NCI-H187 treated with DMSO at 0.1 percent for 48 hours (cell line): ENCODE measurements around the gene NPHS2.
"Not testable (repeated sequence)": the region's sequence is repeated elsewhere in the genome, so short reads cannot be mapped to it uniquely, and the experiment has no call there.

ENCODE experiments used
- DNase-seq: peaks from one replicate; lab custom pipeline; 2025; lab: John Stamatoyannopoulos, UW

The NPHS2 gene

GRCh38 chr1:179547021-179547535, 28.7 kb downstream of the NPHS2 start:
- DNase-seq, result no peak

- no peak for DNase-seq
Measured at GRCh38 chr1:179545321-179545720, 30.4 kb downstream of the NPHS2 start.

- no peak for DNase-seq
Measured at GRCh38 chr1:179541774-179542173, 34.0 kb downstream of the NPHS2 start.

GRCh38 chr1:179530352-179530751, 45.4 kb downstream of the NPHS2 start:
- no peak for DNase-seq

- DNase-seq, result no peak
Measured at GRCh38 chr1:179529482-179530195, 46.1 kb downstream of the NPHS2 start.

- not testable (repeated sequence) for DNase-seq
Measured at GRCh38 chr1:179518544-179518943, 57.2 kb downstream of the NPHS2 start.

GRCh38 chr1:179516976-179517705, 58.6 kb downstream of the NPHS2 start:
- DNase-seq, result no peak

- DNase-seq, result no peak
Measured at GRCh38 chr1:179510038-179510437, 65.7 kb downstream of the NPHS2 start.

GRCh38 chr1:179509384-179509783, 66.4 kb downstream of the NPHS2 start:
- no peak for DNase-seq

GRCh38 chr1:179506199-179506598, 69.5 kb downstream of the NPHS2 start:
- DNase-seq, result no peak
